HEK293 (cell line): ENCODE data around the gene GDF9.

Source experiments
- CTCF ChIA-PET: fragments of 350-600 bp; formaldehyde crosslinking; extraction: SDS; loops from one replicate; lab custom pipeline; 2021; ENCODE audit warnings: antibody characterized with exemption; lab: Yijun Ruan, JAX
- POLR2A ChIA-PET: fragments of 300-600 bp; formaldehyde crosslinking; extraction: SDS; loops from one replicate; lab custom pipeline; 2020; ENCODE audit warnings: antibody characterized with exemption, inconsistent platforms; lab: Yijun Ruan, JAX
- H3K27ac ChIP-seq: fragments of 200-500 bp; sonication (Bioruptor generic); 2 replicates; pipeline ENCODE4 v1.5.1; 2014; ENCODE audit warnings: low read depth, low read length, control low read depth, inconsistent platforms; ENCODE audit errors: extremely low read depth
- H3K36me3 ChIP-seq, 2 experiments: fragments of 200-500 bp in 1 of 2; sonication (Bioruptor generic) in 1 of 2; 1 replicate in 1 of 2; 2 replicates in 1 of 2; pipeline ENCODE4 v1.5.1; 2014 to 2017; ENCODE audit warnings: inconsistent platforms in 2 of 2, low read length in 2 of 2; ENCODE audit not compliant: control insufficient read depth in 2 of 2, insufficient read depth in 1 of 2
- H3K4me1 ChIP-seq: fragments of 200-500 bp; sonication (Bioruptor generic); 2 replicates; pipeline ENCODE4 v1.5.1; 2014; ENCODE audit warnings: mild to moderate bottlenecking, low read length, inconsistent platforms; ENCODE audit not compliant: control insufficient read depth, insufficient read depth
- H3K4me3 ChIP-seq: 2 replicates; pipeline ENCODE4 v1.5.1; 2011; ENCODE audit warnings: low read depth, mild to moderate bottlenecking, control low read depth, low read length, moderate library complexity
- H3K9me3 ChIP-seq: fragments of 200-500 bp; sonication (Bioruptor generic); 2 replicates; pipeline ENCODE4 v1.5.1; 2014; ENCODE audit warnings: low read depth, low read length, inconsistent platforms; ENCODE audit not compliant: control insufficient read depth, insufficient read depth
- GFI1B ChIP-seq: fragments of 450-650 bp; formaldehyde crosslinking; IDR thresholded peaks from 2 replicates; pipeline ENCODE4 v1.5.1; 2016; ENCODE audit warnings: missing biosample characterization, missing genetic modification characterization
- GLI4 ChIP-seq: fragments of 450-650 bp; formaldehyde crosslinking; IDR thresholded peaks from 2 replicates; pipeline ENCODE4 v1.5.1; 2016; ENCODE audit warnings: missing biosample characterization, missing genetic modification characterization
- HOXA7 ChIP-seq: sonication (generic); formaldehyde crosslinking; IDR thresholded peaks from 2 replicates; pipeline ENCODE4 v1.8.1; 2022; ENCODE audit warnings: missing genetic modification reagents, borderline replicate concordance
- OVOL3 ChIP-seq: fragments of 450-650 bp; formaldehyde crosslinking; IDR thresholded peaks from 2 replicates; pipeline ENCODE4 v1.5.1; 2016; ENCODE audit warnings: missing biosample characterization, missing genetic modification characterization
- SP3 ChIP-seq: fragments of 450-650 bp; formaldehyde crosslinking; IDR thresholded peaks from 2 replicates; pipeline ENCODE4 v1.5.1; 2016; ENCODE audit warnings: missing biosample characterization, missing genetic modification characterization
- TCF7L2 ChIP-seq: IDR thresholded peaks from 2 replicates; pipeline ENCODE4 v1.6.1; 2011; ENCODE audit warnings: low read depth, mild to moderate bottlenecking, inconsistent platforms, low read length, moderate library complexity, borderline replicate concordance
- WT1 ChIP-seq: fragments of 450-650 bp; formaldehyde crosslinking; IDR thresholded peaks from 2 replicates; pipeline ENCODE4 v1.5.1; 2016; ENCODE audit warnings: missing biosample characterization, missing genetic modification characterization
- ZFP41 ChIP-seq: fragments of 450-650 bp; formaldehyde crosslinking; IDR thresholded peaks from 2 replicates; pipeline ENCODE4 v1.5.1; 2016; ENCODE audit warnings: missing biosample characterization, missing genetic modification characterization, borderline replicate concordance
- ZNF132 ChIP-seq: fragments of 450-650 bp; formaldehyde crosslinking; IDR thresholded peaks from 2 replicates; pipeline ENCODE4 v1.5.1; 2017; ENCODE audit warnings: missing biosample characterization, missing genetic modification characterization, borderline replicate concordance
- ZNF16 ChIP-seq: fragments of 450-650 bp; formaldehyde crosslinking; IDR thresholded peaks from 2 replicates; pipeline ENCODE4 v1.5.1; 2016; ENCODE audit warnings: low read depth, missing biosample characterization, missing genetic modification characterization
- ZNF366 ChIP-seq: fragments of 450-650 bp; formaldehyde crosslinking; conservative IDR thresholded peaks from 2 replicates; pipeline ENCODE4 v1.5.1; 2016; ENCODE audit warnings: missing biosample characterization, missing genetic modification characterization
- ZNF600 ChIP-seq: fragments of 450-650 bp; formaldehyde crosslinking; IDR thresholded peaks from 2 replicates; pipeline ENCODE4 v1.5.1; 2016; ENCODE audit warnings: missing biosample characterization, missing genetic modification characterization
- ZNF629 ChIP-seq: fragments of 450-650 bp; formaldehyde crosslinking; IDR thresholded peaks from 2 replicates; pipeline ENCODE4 v1.5.1; 2017; ENCODE audit warnings: missing biosample characterization, missing genetic modification characterization
- ZNF792 ChIP-seq: fragments of 450-650 bp; formaldehyde crosslinking; IDR thresholded peaks from 2 replicates; pipeline ENCODE4 v1.5.1; 2016; ENCODE audit warnings: missing biosample characterization, missing genetic modification characterization
- TF ChIP-seq, protein P1 (sequence below): fragments of 450-650 bp; formaldehyde crosslinking; IDR thresholded peaks from 2 replicates; pipeline ENCODE4 v1.5.1; 2016; ENCODE audit warnings: missing biosample characterization, missing genetic modification characterization
- TF ChIP-seq, protein P2 (sequence below): fragments of 450-650 bp; formaldehyde crosslinking; IDR thresholded peaks from 2 replicates; pipeline ENCODE4 v1.5.1; 2016; ENCODE audit warnings: missing biosample characterization, missing genetic modification characterization
- TF ChIP-seq, protein P3 (sequence below): fragments of 450-650 bp; formaldehyde crosslinking; IDR thresholded peaks from 2 replicates; pipeline ENCODE4 v1.5.1; 2016; ENCODE audit warnings: missing biosample characterization, missing genetic modification characterization
- TF ChIP-seq, protein P4 (sequence below): fragments of 450-650 bp; formaldehyde crosslinking; IDR thresholded peaks from 2 replicates; pipeline ENCODE4 v1.5.1; 2016; ENCODE audit warnings: missing biosample characterization, missing genetic modification characterization
- TF ChIP-seq, protein P5 (sequence below): fragments of 450-650 bp; formaldehyde crosslinking; conservative IDR thresholded peaks from 2 replicates; pipeline ENCODE4 v1.5.1; 2016; ENCODE audit warnings: low read depth, missing biosample characterization, missing genetic modification characterization

GDF9 gene

DNA sequence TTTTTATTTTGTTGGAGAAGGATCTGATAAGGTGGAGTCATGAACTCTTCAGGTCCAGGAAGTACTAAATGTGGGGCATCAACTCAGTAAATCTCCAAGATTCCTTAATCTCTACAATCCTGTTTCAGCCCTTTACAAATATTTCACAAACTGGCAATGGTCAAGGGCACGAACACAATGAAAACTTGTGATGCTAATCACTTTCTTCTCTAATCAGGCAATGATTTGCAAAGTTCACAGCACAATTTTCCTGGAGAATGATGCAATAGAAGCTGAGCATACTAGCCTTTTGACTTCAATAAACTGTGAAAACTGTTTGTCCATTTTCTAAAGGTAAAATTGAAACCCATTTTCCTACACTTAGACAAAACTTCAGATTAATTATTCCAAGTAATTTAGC lies 16.9 kb downstream of the GDF9 start (continued):
- TF ChIP-seq, protein P1, sequence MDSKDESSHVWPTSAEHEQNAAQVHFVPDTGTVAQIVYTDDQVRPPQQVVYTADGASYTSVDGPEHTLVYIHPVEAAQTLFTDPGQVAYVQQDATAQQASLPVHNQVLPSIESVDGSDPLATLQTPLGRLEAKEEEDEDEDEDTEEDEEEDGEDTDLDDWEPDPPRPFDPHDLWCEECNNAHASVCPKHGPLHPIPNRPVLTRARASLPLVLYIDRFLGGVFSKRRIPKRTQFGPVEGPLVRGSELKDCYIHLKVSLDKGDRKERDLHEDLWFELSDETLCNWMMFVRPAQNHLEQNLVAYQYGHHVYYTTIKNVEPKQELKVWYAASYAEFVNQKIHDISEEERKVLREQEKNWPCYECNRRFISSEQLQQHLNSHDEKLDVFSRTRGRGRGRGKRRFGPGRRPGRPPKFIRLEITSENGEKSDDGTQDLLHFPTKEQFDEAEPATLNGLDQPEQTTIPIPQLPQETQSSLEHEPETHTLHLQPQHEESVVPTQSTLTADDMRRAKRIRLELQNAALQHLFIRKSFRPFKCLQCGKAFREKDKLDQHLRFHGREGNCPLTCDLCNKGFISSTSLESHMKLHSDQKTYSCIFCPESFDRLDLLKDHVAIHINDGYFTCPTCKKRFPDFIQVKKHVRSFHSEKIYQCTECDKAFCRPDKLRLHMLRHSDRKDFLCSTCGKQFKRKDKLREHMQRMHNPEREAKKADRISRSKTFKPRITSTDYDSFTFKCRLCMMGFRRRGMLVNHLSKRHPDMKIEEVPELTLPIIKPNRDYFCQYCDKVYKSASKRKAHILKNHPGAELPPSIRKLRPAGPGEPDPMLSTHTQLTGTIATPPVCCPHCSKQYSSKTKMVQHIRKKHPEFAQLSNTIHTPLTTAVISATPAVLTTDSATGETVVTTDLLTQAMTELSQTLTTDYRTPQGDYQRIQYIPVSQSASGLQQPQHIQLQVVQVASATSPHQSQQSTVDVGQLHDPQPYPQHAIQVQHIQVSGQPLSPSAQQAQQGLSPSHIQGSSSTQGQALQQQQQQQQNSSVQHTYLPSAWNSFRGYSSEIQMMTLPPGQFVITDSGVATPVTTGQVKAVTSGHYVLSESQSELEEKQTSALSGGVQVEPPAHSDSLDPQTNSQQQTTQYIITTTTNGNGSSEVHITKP (tag by site-specific recombination), result no peak
- TF ChIP-seq ZNF792 (tag by site-specific recombination), result no peak
- TF ChIP-seq, all 188 proteins: peak for 2

DNA sequence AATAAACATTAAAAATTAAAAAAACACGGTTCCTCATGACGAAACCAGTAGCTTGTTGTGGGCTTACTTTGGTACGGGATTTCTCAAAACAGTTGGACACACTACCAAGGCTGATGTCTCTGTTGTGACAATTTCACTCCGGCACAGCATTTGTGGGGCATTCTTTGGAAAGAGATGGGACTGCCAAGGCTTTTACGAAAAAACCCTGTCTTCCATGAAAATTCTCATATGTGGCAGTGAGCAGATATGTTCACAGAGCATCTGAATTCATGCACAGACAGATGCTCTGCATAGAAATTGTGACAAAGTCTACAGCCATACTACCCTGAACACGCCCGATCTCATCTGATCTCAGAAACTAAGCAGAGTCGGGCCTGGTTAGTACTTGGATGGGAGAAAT lies 18.0 kb downstream of the GDF9 start:
- no peak for TF ChIP-seq ZNF600 (tag by site-specific recombination)
- TF ChIP-seq ZNF792 (tag by site-specific recombination), result no peak
- H3K36me3 ChIP-seq, result no peaks in the 10 kb centered on the region
- H3K27ac ChIP-seq, result no peak overlapping the region
- H3K4me1 ChIP-seq, result no peaks in the 10 kb centered on the region
- ChIA-PET CTCF (interaction anchor here (0.7 kb wide), 1 partner anchor 722 kb away, joined by 5 read pairs; no protein-coding TSS in a partner anchor), POLR2A (interaction anchor here (0.7 kb wide), 1 partner anchor 19 kb away, joined by 5 read pairs; no protein-coding TSS in a partner anchor)
- no peak overlapping the region for H3K4me3 ChIP-seq
- H3K9me3 ChIP-seq, result no peaks in the 10 kb centered on the region

DNA sequence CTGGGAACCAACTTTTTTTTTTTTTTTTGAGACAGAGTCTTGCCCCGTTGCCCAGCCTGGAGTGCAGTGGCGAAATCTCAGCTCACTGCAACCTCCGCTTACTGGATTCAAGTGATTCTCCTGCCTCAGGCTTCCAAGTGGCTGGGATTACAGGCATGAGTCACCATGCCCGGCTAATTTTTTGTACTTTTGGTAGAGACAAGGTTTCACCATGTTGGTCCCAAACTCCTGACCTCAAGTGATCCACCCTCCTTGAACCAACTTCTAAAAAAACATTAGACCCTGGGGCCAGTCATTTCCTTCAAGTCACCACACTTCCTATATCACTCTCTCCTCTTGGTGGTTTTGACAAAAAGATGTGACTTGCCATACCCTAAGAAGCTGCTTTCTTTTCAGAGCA lies 25.0 kb downstream of the GDF9 start:
- Histone ChIP-seq H3K9me3 (no peaks in the 10 kb centered on the region), H3K36me3 (no peaks in the 10 kb centered on the region), H3K4me3 (no peak overlapping the region), H3K27ac (no peak overlapping the region), H3K4me1 (no peaks in the 10 kb centered on the region)
- ChIA-PET POLR2A (no interaction called here), CTCF (no interaction called here)
- TF ChIP-seq ZFP41 (tag by site-specific recombination) (no peak), GFI1B (peak; percentile 29; the same call in 1 of the 2 replicates)

DNA sequence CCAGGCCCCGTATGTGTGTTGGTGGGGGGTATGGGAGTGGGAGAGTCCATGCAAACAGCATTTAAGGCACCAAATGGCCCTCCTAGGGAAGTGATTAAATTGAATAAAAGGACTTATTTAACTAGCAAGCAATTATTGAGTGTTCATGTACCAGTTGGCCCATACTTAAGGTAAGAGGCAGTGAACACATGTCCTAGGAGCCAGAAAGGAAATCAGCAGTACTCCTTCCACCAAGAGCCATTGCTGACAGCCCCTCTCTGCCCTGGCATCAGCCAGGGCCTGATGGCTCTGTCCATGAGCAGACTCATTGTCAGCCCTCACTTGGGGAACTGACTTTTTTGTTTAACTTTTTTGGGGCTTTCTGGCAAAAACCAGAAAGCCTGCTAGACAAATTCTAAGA lies 25.4 kb downstream of the GDF9 start:
- ChIA-PET CTCF (no interaction called here), POLR2A (no interaction called here)
- Histone ChIP-seq H3K9me3 (no peaks in the 10 kb centered on the region), H3K4me3 (no peak overlapping the region), H3K27ac (no peak overlapping the region), H3K36me3 (no peaks in the 10 kb centered on the region), H3K4me1 (no peaks in the 10 kb centered on the region)
- TF ChIP-seq, protein P2, sequence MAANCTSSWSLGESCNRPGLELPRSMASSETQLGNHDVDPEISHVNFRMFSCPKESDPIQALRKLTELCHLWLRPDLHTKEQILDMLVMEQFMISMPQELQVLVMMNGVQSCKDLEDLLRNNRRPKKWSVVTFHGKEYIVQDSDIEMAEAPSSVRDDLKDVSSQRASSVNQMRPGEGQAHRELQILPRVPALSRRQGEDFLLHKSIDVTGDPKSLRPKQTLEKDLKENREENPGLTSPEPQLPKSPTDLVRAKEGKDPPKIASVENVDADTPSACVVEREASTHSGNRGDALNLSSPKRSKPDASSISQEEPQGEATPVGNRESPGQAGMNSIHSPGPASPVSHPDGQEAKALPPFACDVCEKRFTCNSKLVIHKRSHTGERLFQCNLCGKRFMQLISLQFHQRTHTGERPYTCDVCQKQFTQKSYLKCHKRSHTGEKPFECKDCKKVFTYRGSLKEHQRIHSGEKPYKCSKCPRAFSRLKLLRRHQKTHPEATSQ (tag by site-specific recombination), result no peak
- TF ChIP-seq TCF7L2 (no peak), ZNF629 (tag by site-specific recombination) (no peak), WT1 (tag by site-specific recombination) (no peak), OVOL3 (tag by site-specific recombination) (no peak), GLI4 (tag by site-specific recombination) (no peak), ZNF366 (no peak), HOXA7 (CRISPR knock-in tag) (no peak), ZNF16 (tag by site-specific recombination) (no peak), SP3 (tag by site-specific recombination) (no peak), ZNF132 (tag by site-specific recombination) (no peak)
- TF ChIP-seq, protein P3, sequence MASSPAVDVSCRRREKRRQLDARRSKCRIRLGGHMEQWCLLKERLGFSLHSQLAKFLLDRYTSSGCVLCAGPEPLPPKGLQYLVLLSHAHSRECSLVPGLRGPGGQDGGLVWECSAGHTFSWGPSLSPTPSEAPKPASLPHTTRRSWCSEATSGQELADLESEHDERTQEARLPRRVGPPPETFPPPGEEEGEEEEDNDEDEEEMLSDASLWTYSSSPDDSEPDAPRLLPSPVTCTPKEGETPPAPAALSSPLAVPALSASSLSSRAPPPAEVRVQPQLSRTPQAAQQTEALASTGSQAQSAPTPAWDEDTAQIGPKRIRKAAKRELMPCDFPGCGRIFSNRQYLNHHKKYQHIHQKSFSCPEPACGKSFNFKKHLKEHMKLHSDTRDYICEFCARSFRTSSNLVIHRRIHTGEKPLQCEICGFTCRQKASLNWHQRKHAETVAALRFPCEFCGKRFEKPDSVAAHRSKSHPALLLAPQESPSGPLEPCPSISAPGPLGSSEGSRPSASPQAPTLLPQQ (tag by site-specific recombination), result no peak
- TF ChIP-seq, protein P4, sequence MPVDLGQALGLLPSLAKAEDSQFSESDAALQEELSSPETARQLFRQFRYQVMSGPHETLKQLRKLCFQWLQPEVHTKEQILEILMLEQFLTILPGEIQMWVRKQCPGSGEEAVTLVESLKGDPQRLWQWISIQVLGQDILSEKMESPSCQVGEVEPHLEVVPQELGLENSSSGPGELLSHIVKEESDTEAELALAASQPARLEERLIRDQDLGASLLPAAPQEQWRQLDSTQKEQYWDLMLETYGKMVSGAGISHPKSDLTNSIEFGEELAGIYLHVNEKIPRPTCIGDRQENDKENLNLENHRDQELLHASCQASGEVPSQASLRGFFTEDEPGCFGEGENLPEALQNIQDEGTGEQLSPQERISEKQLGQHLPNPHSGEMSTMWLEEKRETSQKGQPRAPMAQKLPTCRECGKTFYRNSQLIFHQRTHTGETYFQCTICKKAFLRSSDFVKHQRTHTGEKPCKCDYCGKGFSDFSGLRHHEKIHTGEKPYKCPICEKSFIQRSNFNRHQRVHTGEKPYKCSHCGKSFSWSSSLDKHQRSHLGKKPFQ (tag by site-specific recombination), result no peak
- TF ChIP-seq, protein P5, sequence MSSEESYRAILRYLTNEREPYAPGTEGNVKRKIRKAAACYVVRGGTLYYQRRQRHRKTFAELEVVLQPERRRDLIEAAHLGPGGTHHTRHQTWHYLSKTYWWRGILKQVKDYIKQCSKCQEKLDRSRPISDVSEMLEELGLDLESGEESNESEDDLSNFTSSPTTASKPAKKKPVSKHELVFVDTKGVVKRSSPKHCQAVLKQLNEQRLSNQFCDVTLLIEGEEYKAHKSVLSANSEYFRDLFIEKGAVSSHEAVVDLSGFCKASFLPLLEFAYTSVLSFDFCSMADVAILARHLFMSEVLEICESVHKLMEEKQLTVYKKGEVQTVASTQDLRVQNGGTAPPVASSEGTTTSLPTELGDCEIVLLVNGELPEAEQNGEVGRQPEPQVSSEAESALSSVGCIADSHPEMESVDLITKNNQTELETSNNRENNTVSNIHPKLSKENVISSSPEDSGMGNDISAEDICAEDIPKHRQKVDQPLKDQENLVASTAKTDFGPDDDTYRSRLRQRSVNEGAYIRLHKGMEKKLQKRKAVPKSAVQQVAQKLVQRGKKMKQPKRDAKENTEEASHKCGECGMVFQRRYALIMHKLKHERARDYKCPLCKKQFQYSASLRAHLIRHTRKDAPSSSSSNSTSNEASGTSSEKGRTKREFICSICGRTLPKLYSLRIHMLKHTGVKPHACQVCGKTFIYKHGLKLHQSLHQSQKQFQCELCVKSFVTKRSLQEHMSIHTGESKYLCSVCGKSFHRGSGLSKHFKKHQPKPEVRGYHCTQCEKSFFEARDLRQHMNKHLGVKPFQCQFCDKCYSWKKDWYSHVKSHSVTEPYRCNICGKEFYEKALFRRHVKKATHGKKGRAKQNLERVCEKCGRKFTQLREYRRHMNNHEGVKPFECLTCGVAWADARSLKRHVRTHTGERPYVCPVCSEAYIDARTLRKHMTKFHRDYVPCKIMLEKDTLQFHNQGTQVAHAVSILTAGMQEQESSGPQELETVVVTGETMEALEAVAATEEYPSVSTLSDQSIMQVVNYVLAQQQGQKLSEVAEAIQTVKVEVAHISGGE (tag by site-specific recombination), result no peak
